HG03139 (cell line): ENCODE data around the gene CDRT15L2.
"Not testable (repeated sequence)": the region's sequence is repeated elsewhere in the genome, so short reads cannot be mapped to it uniquely, and the experiment has no call there.

Experiments
- ATAC-seq: cut with Tn5 transposase; IDR thresholded peaks from one replicate; pipeline ENCODE4 v1.9.1; 2021; ENCODE audit not compliant: unreplicated experiment

Gene CDRT15L2

GRCh38 chr17:20579424-20579823 is at the start of gene CDRT15L2:
Gene CDRT15L2, plus strand, starts transcription at chr17:20579724. Its CDS starts 20 bp downstream, at chr17:20579744.
- not testable (repeated sequence) for ATAC-seq

GRCh38 chr17:20530104-20530503 is 49.4 kb upstream of the CDRT15L2 start:
- not testable (repeated sequence) for ATAC-seq

- not testable (repeated sequence) for ATAC-seq
These were observed 46.9 kb upstream of the CDRT15L2 start for GRCh38 chr17:20532544-20533090.

DNA sequence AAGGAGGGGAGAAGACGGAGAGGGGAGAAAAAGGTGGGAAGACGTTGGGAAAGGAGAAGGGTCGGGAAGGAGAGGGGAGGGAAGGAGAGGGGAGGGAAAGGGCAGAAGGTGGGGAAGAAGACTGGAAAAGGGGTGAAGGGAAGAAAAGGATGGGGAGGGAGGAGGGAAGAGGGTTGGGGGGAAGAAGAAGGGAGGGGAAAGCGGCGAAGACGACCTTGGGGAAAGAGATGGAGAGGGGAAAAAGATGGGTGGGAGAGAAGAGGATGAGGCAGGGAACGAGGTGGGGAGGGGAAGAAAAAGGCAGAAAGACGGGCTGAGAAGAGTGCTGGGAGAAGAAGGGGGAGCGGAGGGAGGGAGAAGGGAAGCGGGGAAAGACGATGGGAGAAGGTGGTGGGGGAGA is 46.3 kb upstream of the CDRT15L2 start:
- not testable (repeated sequence) for ATAC-seq

GRCh38 chr17:20534711-20535550 is 44.6 kb upstream of the CDRT15L2 start:
- ATAC-seq = not testable (repeated sequence)

GRCh38 chr17:20540414-20540813 is 39.1 kb upstream of the CDRT15L2 start:
- ATAC-seq = peak; percentile 94

DNA sequence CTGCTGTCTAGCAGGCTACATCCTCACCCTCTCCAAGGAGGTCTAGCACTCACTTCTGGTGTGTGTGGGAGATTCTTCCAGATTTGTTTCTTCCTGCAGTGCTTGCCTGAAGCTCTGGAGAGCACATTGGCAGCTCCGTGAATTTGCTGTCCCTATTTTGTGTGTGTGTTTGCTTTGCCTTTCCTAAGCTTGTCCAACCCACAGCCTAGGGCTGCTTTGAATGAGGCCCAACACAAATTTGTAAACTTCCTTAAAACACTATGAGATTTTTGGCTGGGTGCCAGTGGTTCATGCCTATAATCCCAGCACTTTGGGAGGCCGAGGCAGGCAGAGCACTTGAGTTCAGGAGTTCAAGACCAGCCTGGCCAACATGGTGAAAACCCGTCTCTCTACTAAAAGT is 38.7 kb upstream of the CDRT15L2 start:
- not testable (repeated sequence) for ATAC-seq

DNA sequence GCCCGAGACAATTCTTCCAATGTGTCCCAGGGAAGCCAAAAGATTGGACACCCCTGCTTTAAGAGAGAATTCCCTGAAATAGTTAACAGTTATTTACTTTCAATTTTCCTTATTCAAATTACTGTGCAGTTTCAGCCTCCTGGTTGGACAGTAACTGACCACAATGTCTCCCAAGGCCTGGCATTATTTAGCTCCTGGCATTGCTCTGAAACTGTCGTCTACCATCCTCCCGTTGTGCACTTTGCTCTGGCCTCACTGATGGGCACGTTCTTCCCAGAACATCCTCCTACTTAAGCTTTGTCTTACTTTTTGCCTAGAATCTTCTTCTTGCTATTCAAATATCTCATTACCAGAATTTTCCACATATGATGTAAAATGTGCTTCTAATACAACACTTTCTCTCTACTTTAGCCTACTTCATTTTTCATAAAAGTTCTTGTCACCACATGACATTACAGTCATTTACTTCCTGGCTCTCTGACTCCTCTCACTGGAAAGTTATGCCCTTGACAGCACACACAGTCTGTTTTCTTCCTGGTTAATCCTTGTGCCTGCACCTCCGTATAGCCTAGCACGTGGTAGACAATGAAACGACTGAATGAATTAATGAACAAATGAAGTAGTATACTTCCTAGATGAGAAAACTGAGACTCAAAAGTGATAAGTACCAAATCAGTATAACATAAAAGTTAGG is 37.5 kb upstream of the CDRT15L2 start:
- not testable (repeated sequence) for ATAC-seq

DNA sequence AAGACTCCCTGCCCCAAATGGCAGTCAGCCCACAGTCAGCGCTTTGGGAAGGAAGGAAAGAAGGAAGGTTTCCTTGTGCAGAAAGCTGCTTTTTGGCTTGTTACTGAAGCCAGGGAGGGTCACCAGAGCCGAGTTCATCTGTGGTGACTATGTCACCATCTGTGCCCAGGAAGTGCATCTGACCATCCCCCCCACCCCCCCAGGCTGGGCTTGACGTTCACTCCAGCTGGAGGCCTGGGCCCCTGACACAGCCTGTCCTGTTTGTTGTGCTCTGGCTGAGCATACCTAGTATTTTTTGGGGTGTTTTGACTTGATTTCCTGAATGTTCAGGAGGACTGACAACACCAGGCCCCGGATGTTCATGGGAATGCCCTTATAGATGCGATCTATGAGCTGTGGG is 31.6 kb upstream of the CDRT15L2 start:
- ATAC-seq = not testable (repeated sequence)

DNA sequence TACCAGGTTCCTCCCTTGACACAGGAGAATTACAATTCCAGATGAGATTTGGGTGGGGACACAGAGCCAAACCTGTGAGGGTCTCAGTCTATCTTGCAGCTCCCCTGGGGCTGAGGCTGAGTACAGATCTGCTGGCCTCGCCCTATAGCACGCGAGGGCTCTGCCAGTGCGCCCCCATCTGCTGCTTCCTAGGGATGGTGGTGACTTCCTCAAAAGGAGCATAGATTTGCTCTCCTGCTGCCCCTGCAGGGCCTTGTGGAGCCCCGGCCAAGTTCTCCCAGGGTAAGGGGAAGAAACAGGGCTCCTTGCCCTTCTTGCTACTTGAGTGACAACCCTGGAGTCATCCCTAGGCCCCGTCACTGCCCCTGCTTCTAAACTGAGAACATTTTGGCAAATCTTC is 26.6 kb upstream of the CDRT15L2 start:
- not testable (repeated sequence) for ATAC-seq

- not testable (repeated sequence) for ATAC-seq
These were observed 24.8 kb upstream of the CDRT15L2 start for GRCh38 chr17:20554728-20555127.

GRCh38 chr17:20555135-20556010 is 24.2 kb upstream of the CDRT15L2 start:
- not testable (repeated sequence) for ATAC-seq

DNA sequence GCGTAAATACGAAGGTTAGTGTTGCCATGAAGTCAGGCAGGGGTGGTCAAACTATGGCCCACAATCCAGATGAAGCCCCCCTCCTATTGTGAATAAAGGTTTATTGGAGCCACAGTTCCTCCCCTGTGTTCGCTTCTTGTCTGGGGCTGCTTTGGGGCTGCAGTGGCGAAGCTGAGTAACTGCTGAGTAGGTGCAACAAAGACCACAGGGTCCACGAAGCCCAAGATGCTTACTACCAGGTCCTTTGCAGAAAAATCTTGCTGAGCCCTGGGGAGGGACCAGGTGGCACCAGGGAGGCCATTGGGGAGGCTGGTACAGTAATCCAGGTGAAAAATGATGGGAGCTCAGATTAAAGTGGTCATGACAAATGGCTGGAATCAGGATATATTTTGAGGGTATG is 21.4 kb upstream of the CDRT15L2 start:
- not testable (repeated sequence) for ATAC-seq

DNA sequence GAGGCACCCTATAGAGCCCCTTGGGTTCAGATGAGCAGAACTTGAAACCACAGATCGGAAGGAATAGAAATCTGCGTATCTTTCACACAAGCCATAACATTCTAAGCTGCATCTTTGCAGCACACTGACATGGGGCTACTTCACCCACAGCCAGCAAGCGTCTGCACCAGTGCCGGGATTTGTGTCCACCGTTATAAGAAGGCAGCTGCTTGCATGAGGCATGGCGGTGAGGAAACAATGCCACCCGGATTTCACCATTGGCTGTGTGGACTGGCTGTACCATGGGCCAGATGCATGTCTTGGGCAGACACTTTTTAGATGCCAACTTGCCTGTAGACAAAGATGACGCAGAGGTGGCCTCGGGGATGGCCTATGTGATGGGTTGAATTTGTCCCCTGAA is 20.5 kb upstream of the CDRT15L2 start:
- not testable (repeated sequence) for ATAC-seq

DNA sequence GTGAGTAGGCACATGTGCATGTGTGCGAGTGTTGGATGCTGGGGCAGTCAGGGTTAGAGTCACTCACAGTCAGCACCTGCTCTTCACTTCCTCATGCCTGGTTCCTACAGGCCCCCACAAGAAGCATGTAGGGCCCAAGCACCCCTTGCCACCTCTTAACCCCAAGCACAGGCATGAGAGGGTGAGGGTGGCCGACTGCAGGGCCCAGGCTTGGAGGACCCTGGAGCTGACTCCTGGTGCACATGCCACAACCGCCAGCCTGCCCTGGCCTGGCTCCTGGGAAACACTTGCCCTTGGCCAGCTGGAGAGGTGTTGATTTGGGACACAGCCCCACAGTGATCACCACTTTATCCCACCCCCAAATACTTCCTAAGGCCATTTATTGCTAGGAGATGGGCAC is 16.9 kb upstream of the CDRT15L2 start:
- no peak for ATAC-seq

- not testable (repeated sequence) for ATAC-seq
These were observed 14.3 kb upstream of the CDRT15L2 start for GRCh38 chr17:20565245-20565644.

GRCh38 chr17:20565711-20566110 is 13.8 kb upstream of the CDRT15L2 start:
- ATAC-seq = no peak

GRCh38 chr17:20566736-20567135 is 12.8 kb upstream of the CDRT15L2 start:
- ATAC-seq = not testable (repeated sequence)

DNA sequence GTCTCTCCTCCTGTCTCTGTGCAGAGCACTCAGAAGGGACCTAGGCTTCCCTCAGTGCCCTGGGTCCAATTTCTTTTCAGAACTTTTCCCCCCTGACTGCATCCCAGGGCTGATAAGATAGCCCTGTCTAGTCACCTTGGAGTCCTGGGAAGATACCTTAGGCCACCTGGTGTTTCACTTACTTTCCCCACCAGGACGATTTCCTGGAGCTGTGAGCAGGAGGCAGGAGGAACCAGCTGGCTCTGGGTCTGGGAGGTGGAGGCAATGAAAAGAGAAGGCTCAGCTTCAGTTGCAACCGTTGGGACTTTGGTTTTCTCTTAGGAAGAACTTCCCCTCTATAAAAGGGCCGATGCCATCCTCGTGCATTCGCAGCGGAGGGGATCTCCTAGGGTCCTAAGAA is 12.1 kb upstream of the CDRT15L2 start:
- not testable (repeated sequence) for ATAC-seq

GRCh38 chr17:20568604-20569003 is 10.9 kb upstream of the CDRT15L2 start:
- not testable (repeated sequence) for ATAC-seq

DNA sequence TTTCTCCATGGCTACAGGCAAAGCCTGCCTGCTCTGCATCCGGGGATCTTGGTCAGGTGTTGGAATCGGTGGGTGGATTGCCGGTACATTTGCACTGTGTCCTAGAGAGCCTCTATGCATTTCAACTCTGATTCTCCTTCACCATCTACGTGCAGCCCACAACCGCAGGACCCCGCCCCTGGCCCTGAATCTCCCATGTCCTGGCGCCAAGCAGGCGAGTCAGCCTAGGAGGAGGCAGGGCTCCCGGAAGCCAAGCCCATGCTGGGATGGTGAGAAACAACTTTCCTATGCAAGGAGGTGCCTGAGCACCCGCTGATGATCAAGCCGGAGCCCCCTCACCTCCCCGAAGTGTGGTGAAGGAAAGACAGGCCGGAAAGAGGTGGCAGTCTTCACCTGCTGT is 7.9 kb upstream of the CDRT15L2 start:
- not testable (repeated sequence) for ATAC-seq
